KMS-11 (cell line): Measurements from ENCODE around the gene GPR27.

Experiments used
- H2AFZ ChIP-seq: fragments of 200-600 bp; sonication (generic); 2 replicates; pipeline ENCODE4 v1.6.1; 2016; ENCODE audit warnings: antibody characterized with exemption, mixed run types, low read depth
- H3K27ac ChIP-seq: fragments of 200-600 bp; sonication (generic); 2 replicates; pipeline ENCODE4 v1.6.1; 2016; ENCODE audit warnings: mild to moderate bottlenecking, mixed run types
- H3K27me3 ChIP-seq: fragments of 200-600 bp; sonication (generic); 2 replicates; pipeline ENCODE4 v1.6.1; 2017; ENCODE audit warnings: mild to moderate bottlenecking, low read depth, mixed run types, moderate library complexity; ENCODE audit not compliant: insufficient read depth
- H3K36me3 ChIP-seq: fragments of 200-600 bp; sonication (generic); 2 replicates; pipeline ENCODE4 v1.6.1; 2017; ENCODE audit warnings: mild to moderate bottlenecking, mixed run types; ENCODE audit not compliant: insufficient read depth
- H3K4me1 ChIP-seq: fragments of 200-600 bp; sonication (generic); 2 replicates; pipeline ENCODE4 v1.6.1; 2016; ENCODE audit warnings: mild to moderate bottlenecking, low read depth, mixed run types; ENCODE audit not compliant: poor library complexity, severe bottlenecking
- H3K4me2 ChIP-seq: fragments of 200-600 bp; sonication (generic); 2 replicates; pipeline ENCODE4 v1.7.0; 2016; ENCODE audit warnings: mild to moderate bottlenecking, mixed run types
- H3K4me3 ChIP-seq: fragments of 200-600 bp; sonication (generic); IDR thresholded peaks from 2 replicates; pipeline ENCODE4 v1.6.1; 2017; ENCODE audit warnings: low read depth, low read length, mixed read lengths; ENCODE audit not compliant: insufficient read depth
- H3K79me2 ChIP-seq: fragments of 200-600 bp; sonication (generic); 2 replicates; pipeline ENCODE4 v1.6.1; 2016; ENCODE audit warnings: low read depth, mixed run types; ENCODE audit not compliant: insufficient read depth
- H3K9ac ChIP-seq: fragments of 200-600 bp; sonication (generic); 2 replicates; pipeline ENCODE4 v1.6.1; 2016; ENCODE audit warnings: mild to moderate bottlenecking, mixed run types
- H4K20me1 ChIP-seq: fragments of 200-600 bp; sonication (generic); 2 replicates; pipeline ENCODE4 v1.6.1; 2016; ENCODE audit warnings: mild to moderate bottlenecking, mixed run types; ENCODE audit not compliant: insufficient read depth
- TF ChIP-seq, protein P1 (sequence below): fragments of 200-600 bp; sonication (generic); conservative IDR thresholded peaks from 2 replicates; pipeline ENCODE4 v1.6.1; 2017; ENCODE audit warnings: low read depth, mild to moderate bottlenecking, antibody characterized with exemption, low read length, moderate library complexity, mixed read lengths

The GPR27 gene

DNA sequence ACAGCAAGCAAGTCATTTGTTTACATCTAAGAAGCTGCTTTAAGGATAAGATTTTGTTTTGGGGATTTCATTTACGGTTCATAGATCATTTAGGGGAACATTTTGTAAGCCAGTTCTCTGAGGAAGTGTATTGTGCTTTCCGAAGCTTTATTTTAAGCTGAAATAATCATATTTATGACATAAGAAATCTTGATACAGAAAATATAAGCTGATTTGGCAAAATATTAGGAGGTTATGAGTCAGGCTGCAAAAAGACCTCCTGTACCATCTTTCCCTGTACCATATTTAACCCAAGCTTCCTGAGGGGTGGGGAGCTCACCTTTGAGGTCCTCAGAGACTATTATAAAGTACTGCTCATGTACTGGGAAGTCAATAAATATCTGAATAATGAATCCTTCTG is 20.3 kb upstream of the GPR27 start:
- no peaks in the 10 kb centered on the region for H3K79me2 ChIP-seq
- H3K4me2 ChIP-seq = no peak overlapping the region
- H3K27ac ChIP-seq = no peak overlapping the region
- no peaks in the 10 kb centered on the region for H3K27me3 ChIP-seq
- H3K4me1 ChIP-seq = no peaks in the 10 kb centered on the region
- H4K20me1 ChIP-seq = no peaks in the 10 kb centered on the region
- no peak overlapping the region for H3K9ac ChIP-seq
- no peaks in the 10 kb centered on the region for H3K36me3 ChIP-seq
- H3K4me3 ChIP-seq = no peak overlapping the region
- H2AFZ ChIP-seq = no peak overlapping the region
- TF ChIP-seq, protein P1, sequence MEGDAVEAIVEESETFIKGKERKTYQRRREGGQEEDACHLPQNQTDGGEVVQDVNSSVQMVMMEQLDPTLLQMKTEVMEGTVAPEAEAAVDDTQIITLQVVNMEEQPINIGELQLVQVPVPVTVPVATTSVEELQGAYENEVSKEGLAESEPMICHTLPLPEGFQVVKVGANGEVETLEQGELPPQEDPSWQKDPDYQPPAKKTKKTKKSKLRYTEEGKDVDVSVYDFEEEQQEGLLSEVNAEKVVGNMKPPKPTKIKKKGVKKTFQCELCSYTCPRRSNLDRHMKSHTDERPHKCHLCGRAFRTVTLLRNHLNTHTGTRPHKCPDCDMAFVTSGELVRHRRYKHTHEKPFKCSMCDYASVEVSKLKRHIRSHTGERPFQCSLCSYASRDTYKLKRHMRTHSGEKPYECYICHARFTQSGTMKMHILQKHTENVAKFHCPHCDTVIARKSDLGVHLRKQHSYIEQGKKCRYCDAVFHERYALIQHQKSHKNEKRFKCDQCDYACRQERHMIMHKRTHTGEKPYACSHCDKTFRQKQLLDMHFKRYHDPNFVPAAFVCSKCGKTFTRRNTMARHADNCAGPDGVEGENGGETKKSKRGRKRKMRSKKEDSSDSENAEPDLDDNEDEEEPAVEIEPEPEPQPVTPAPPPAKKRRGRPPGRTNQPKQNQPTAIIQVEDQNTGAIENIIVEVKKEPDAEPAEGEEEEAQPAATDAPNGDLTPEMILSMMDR = no peak

DNA sequence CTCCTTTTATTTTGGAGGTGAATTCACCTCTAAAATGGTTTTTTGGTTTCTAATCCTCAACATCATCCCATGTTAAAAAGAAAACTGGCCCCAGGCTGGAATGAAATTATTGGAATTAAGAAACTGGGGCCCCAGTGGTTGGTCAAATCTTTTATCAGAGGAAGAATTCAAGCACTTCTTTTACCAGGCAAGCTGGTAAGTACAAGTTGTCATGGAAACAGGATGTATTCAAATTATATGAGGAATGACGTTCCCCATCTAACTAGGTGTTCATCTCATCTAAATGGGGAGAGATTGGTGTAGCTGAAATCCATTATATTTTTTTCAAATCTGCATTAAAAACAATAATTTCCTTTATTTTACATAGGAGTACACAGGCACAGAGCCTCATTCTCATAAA is 18.8 kb upstream of the GPR27 start:
- Histone ChIP-seq H3K27ac (no peak overlapping the region), H3K4me1 (no peaks in the 10 kb centered on the region), H3K79me2 (no peaks in the 10 kb centered on the region), H3K4me3 (no peak overlapping the region), H3K9ac (no peak overlapping the region), H2AFZ (no peak overlapping the region), H3K36me3 (no peaks in the 10 kb centered on the region), H4K20me1 (no peaks in the 10 kb centered on the region), H3K27me3 (no peaks in the 10 kb centered on the region), H3K4me2 (no peak overlapping the region)
- TF ChIP-seq, protein P1 = no peak

DNA sequence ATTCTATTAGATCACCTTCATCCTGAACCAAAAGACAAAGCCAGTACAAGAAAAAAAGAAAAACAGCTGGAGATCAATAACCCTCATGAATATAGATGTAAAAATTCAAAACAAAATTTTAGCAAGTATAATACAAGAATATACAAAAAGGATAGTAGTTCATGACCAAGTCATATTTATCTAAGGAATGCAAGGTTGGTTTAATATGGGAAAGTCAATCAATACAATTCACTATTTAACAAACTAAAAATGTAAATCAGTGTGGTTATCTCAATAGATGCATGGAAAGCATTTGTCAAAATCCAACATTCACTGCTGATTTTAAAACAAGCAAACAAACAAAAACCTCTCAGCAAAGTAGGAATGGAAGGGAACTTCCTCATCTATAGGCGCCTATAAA is 11.0 kb upstream of the GPR27 start:
- Histone ChIP-seq H3K4me1 (no peaks in the 10 kb centered on the region), H2AFZ (no peak overlapping the region), H3K27me3 (no peaks in the 10 kb centered on the region), H3K27ac (no peak overlapping the region), H3K4me2 (no peak overlapping the region), H3K36me3 (no peaks in the 10 kb centered on the region), H3K79me2 (no peaks in the 10 kb centered on the region), H4K20me1 (no peaks in the 10 kb centered on the region), H3K9ac (no peak overlapping the region), H3K4me3 (no peak overlapping the region)
- TF ChIP-seq, protein P1 = no peak

DNA sequence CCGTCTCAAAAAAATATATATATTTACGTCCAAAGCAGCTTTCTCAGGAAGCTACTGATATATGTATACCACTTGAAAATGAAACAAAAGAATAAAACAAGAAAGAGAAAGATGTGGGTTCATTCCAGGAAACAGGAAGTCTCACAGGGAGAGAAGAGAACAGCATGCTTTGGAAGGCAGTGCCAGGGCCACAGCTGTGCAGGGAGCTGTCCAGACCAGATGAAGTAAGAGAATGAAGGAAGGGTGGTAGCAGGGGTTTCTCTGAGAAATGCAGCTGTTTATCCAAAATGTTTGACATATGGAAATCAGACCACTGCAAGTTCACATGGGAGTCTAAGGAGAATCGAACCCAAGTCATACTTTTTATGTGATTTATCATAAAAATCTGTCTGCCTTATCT is 8.9 kb upstream of the GPR27 start:
- Histone ChIP-seq H3K4me1 (no peaks in the 10 kb centered on the region), H3K27ac (no peak overlapping the region), H3K79me2 (no peaks in the 10 kb centered on the region), H3K27me3 (no peaks in the 10 kb centered on the region), H3K4me2 (no peak overlapping the region), H3K36me3 (no peaks in the 10 kb centered on the region), H3K9ac (no peak overlapping the region), H2AFZ (no peak overlapping the region), H3K4me3 (no peak overlapping the region), H4K20me1 (no peaks in the 10 kb centered on the region)
- TF ChIP-seq, protein P1 = no peak

DNA sequence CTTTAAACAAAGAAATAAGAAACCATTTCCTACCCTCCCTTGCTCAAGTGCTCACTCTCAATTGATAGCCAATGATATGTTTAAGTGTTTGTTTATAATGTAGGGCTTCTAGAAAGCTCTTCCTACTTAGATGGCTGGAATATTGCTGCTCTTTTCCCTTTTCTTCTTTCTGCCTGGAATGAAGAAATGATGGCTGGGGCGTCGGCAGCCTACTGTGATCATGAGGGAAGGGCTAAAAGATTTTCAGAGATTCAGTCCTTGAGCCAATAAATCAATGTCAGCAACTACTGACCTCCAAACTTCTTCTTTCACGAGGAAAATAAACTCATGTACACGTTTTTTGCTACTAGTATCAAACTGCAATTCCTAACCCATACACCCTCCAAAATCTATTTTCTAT is 2.1 kb upstream of the GPR27 start:
- Histone ChIP-seq H4K20me1 (no peaks in the 10 kb centered on the region), H3K9ac (no peak overlapping the region), H3K4me1 (no peaks in the 10 kb centered on the region), H3K27me3 (no peaks in the 10 kb centered on the region), H3K4me2 (no peak overlapping the region), H3K4me3 (no peak overlapping the region), H3K79me2 (no peaks in the 10 kb centered on the region), H3K36me3 (no peaks in the 10 kb centered on the region), H2AFZ (no peak overlapping the region), H3K27ac (no peak overlapping the region)
- TF ChIP-seq, protein P1 = no peak
